Thyroid gland (tissue), 4 donors: ENCODE measurements around the gene CACNA1A. TPM values are rescaled to one million over a fixed set of nuclear protein-coding genes. Genes with fewer than 3 reads are reported as not detected.
"Not testable (repeated sequence)": the region's sequence is repeated elsewhere in the genome, so short reads cannot be mapped to it uniquely, and the experiment has no call there.

ENCODE experiments used
- DNase-seq, 2 donors: peaks; one replicate each; pipeline ENCODE4 v3.0.0-alpha.2; 2019
- H3K27ac ChIP-seq, 3 donors: fragments of 200-600 bp; sonication (generic); 1 replicate in 2 of 3; 2 replicates in 1 of 3; pipeline ENCODE4 v1.5.1; 2016 to 2019; ENCODE audit warnings: mild to moderate bottlenecking in 1 of 3, moderate library complexity in 1 of 3
- H3K27me3 ChIP-seq: fragments of 200-600 bp; sonication (generic); one replicate; pipeline ENCODE4 v1.5.1; 2019
- H3K36me3 ChIP-seq, 2 donors: fragments of 200-600 bp; sonication (generic); one replicate each; pipeline ENCODE4 v1.5.1; 2016 to 2019
- H3K4me1 ChIP-seq, 2 donors: fragments of 200-600 bp; sonication (generic); one replicate each; pipeline ENCODE4 v1.5.1; 2017 to 2019
- H3K4me3 ChIP-seq, 3 donors: fragments of 200-600 bp; sonication (generic); replicated peaks in 1 of 3; 1 replicate in 2 of 3; 2 replicates in 1 of 3; pipeline ENCODE4 v1.5.1; 2016; ENCODE audit warnings: mild to moderate bottlenecking in 1 of 3
- H3K9me3 ChIP-seq: fragments of 200-600 bp; sonication (generic); one replicate; pipeline ENCODE4 v1.5.1; 2017
- CTCF ChIP-seq, 6 experiments: fragments of 200-600 bp in 3 of 6; fragments of 450-650 bp in 3 of 6; sonication (generic) in 3 of 6; IDR thresholded peaks; one replicate each; pipeline ENCODE4 v1.5.1; 2016 to 2019; ENCODE audit warnings: antibody characterized with exemption in 6 of 6, mild to moderate bottlenecking in 2 of 6, inconsistent platforms in 1 of 6, moderate library complexity in 1 of 6
- POLR2A ChIP-seq, 2 donors: fragments of 450-650 bp; IDR thresholded peaks; one replicate each; pipeline ENCODE4 v1.6.1; 2017; ENCODE audit warnings: antibody characterized with exemption in 2 of 2, mild to moderate bottlenecking in 2 of 2, moderate library complexity in 1 of 2
- WGBS, 2 donors: methylation state at CpG; one replicate each; pipeline ENCODE4 v1.1.5; 2017; 5-methylcytosine and 5-hydroxymethylcytosine counted together
- intact Hi-C: fragments of 100-400 bp; cut with DNase I; formaldehyde crosslinking; loops from one replicate; pipeline ENCODE4 v1.15.1; 2023
- total RNA-seq, 4 donors: library from RNA; depleted of rRNA; stranded (reverse); fragments of >200 nt; gene quantifications; one replicate each; pipeline ENCODE4 v1.2.3, GENCODE V29; 2016

The CACNA1A gene
- total RNA-seq, 4 donors from 2014 or later: 0.27 to 2.5 (median 0.80) TPM

DNA sequence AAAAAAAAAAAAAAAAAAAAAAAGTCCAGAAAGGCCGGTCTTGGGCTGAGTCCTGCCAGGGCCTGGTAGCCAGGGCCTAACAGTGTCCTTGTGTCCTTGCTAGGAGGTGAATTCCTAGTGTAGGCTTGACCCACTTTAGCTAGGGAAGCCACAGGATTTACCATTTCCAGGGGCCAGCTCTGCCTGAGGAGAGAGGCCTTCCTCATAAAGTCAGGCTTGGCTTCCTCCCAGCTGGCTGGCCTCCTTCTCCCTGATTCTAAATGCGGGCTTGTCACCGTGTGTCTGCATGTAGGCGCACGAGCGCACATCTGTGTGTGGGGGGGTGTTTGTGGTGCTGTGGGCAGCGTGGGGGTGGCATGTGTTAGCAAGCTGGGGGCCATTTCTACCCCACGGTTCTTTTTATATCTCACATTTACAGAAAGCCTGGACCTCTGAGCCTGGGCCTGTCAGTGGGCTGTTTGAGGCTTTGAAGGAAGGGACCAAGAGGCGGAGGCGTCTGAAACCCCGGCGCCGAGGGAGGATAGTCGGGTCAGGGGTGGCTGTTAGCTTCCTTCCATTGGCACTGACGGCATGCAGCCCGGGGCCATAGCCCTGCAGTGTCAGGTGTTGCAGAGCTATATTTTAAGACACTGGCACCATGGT lies 324.4 kb downstream of the CACNA1A start:
- H3K4me3 ChIP-seq: no peak overlapping the region
- peak; percentile 82 to 85 for DNase-seq
- intact Hi-C loops: no loop called here
- no peak for TF ChIP-seq CTCF (IDR thresholded peaks at IDR 0.05)
- no peak for TF ChIP-seq POLR2A (IDR thresholded peaks at IDR 0.05)
- 28 to 48% methylated on average over 15 to 16 of the region's 16 CpGs for WGBS, 2 donors
- H3K36me3 ChIP-seq: no peaks in the 10 kb centered on the region
- peak overlapping the region; percentile 18 to 36 (median 24) for H3K27ac ChIP-seq
- H3K27me3 ChIP-seq: no peaks in the 10 kb centered on the region
- peaks cover 6 to 10% of the 10 kb centered on the region in 2 donors for H3K4me1 ChIP-seq
- H3K9me3 ChIP-seq: no peaks in the 10 kb centered on the region

DNA sequence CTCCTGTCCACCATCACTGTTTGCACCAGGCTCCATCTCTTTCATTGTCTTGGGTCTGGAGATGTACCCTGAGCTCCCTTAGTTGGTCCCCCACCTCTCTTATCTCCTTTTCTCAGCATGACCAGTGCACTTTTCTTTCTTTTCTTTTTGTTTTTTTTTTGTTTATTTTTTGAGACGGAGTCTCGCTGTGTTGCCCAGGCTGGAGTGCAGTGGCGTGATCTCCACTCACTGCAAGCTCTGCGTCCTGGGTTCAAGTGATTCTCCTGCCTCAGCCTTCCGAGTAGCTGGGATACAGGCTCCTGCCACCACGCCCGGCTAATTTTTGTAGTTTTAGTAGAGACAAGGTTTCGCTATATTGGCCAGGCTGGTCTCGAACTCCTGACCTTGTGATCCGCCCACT lies 328.0 kb downstream of the CACNA1A start:
- WGBS, 2 donors: 87 to 91% methylated on average over 10 of the region's 10 CpGs
- H3K27me3 ChIP-seq, H3K9me3 ChIP-seq, DNase-seq, H3K36me3 ChIP-seq, H3K4me3 ChIP-seq, intact Hi-C loops, H3K27ac ChIP-seq: not testable (repeated sequence)
- peaks cover 11 to 15% of the 10 kb centered on the region in 2 donors for H3K4me1 ChIP-seq

DNA sequence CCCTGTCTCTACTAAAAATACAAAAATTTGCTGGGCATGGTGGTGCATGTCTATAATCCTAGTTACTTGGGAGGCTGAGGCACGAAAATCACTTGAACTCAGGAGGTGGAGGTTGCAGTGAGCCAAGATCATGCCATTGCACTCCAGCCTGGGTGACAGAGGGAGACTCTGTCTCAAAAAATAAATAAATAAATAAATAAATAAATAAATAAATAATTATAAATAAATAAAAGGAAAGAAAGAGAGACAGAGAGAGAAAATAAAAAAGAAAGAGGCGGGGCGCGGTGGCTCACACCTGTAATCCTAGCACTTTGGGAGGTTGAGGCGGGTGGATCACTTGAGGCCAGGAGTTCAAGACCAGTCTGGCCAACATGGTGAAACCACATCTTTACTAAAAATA lies 328.7 kb downstream of the CACNA1A start:
- 94 to 95% methylated on average over 5 of the region's 5 CpGs for WGBS, 2 donors
- peaks cover 18 to 22% of the 10 kb centered on the region in 2 donors for H3K4me1 ChIP-seq
- H3K36me3 ChIP-seq, intact Hi-C loops, H3K27me3 ChIP-seq, H3K4me3 ChIP-seq, H3K9me3 ChIP-seq, H3K27ac ChIP-seq, DNase-seq: not testable (repeated sequence)

- intact Hi-C loops: no loop called here
These were observed 329.9 kb downstream of the CACNA1A start for GRCh38 chr19:13176345-13176744.

DNA sequence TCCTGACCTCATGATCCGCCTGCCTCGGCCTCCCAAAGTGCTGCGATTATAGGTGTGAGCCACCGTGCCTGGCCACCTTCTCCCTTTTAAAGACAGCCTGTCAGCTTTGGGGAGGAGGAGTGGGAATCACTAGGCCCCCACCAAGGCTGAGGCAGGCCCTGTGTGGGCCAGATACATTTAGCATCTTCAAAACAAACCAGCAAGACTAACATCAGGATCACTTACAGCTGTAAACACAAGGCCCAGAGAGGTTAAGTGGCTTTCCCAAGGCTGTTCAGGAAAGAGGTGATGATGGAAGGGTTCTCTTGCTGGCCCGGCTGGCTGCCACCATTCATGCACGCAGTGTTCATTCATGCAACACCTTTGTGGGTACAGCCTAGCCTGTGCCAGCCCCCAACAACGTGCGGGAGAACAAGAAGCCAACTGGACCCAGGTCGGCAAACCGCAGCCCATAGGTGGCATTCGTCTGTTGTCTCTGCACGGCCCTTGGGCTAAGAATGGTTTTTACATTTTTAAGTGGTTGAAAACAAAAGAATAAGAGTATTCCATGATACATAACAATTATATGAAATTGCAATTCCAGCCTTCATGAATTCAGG lies 333.0 kb downstream of the CACNA1A start:
- DNase-seq: peak; percentile 52 to 54
- Histone ChIP-seq H3K9me3 (no peaks in the 10 kb centered on the region), H3K4me3 (no peak overlapping the region), H3K36me3 (no peaks in the 10 kb centered on the region), H3K27ac (peak overlapping the region; percentile 81 to 92 (median 91)), H3K4me1 (peaks cover 19 to 41% of the 10 kb centered on the region in 2 donors), H3K27me3 (no peaks in the 10 kb centered on the region)
- intact Hi-C loops: no loop called here
- 41 to 49% methylated on average over 11 to 12 of the region's 12 CpGs for WGBS, 2 donors
- no peak for TF ChIP-seq POLR2A (IDR thresholded peaks at IDR 0.05)
- TF ChIP-seq CTCF (IDR thresholded peaks at IDR 0.05): no peak

More at GRCh38 chr19:13176345-13176744, 329.9 kb downstream of the CACNA1A start:
- Histone ChIP-seq H3K36me3 (no peaks in the 10 kb centered on the region), H3K4me3 (no peak overlapping the region), H3K9me3 (no peaks in the 10 kb centered on the region), H3K27me3 (no peaks in the 10 kb centered on the region), H3K27ac (no peak overlapping the region), H3K4me1 (peaks cover 17 to 25% of the 10 kb centered on the region in 2 donors)
- DNase-seq: no peak
- 77 to 84% methylated on average over 8 of the region's 8 CpGs for WGBS, 2 donors
- TF ChIP-seq POLR2A (IDR thresholded peaks at IDR 0.05) (no peak), CTCF (IDR thresholded peaks at IDR 0.05) (no peak)
